ENCODE measurements around the gene NOC2L. TPM values are rescaled to one million over a fixed set of nuclear protein-coding genes. Genes with fewer than 3 reads are reported as not detected.
A peak's percentile ranks its signal among the peaks of the same experiment; 100 is the strongest.

The NOC2L gene
- total and polyA plus RNA-seq, 9 of the 15 experiments (the other 6 are each of a cell fraction or from before 2014, with no cell fraction given), result 4.0 to 410 (median 200) TPM

- FAIRE-seq (no peak), DNase-seq (ENCODE audit: extremely low read depth in 1 of 4, low spot score in 3 of 4) (no peak), ATAC-seq (no peak)
- peaks cover 28 to 89% of the 10 kb centered on the region in 2 experiments for H3K4me1 ChIP-seq (replicated peaks in 1 of 2; ENCODE audit: control insufficient read depth in 2 of 2, insufficient read depth in 2 of 2, low read length in 2 of 2)
- no TSS peak for BruUV-seq (replicated peaks)
- no peaks in the 10 kb centered on the region for H3K9me1 ChIP-seq (ENCODE audit: control insufficient read depth, insufficient read depth, low read length)
- POLR2A ChIA-PET, result interaction anchor here (0.7 to 2.3 kb wide), 3 partner anchors 10 to 15 kb away, joined by 3 to 7 read pairs (median 3); partner anchors contain the start of gene NOC2L
- H3K36me3 ChIP-seq (ENCODE audit: control insufficient read depth, insufficient read depth, low read length), result peaks cover 51% of the 10 kb centered on the region; the same call in 2 of the 3 replicates
- CTCF ChIA-PET (ENCODE audit: low intra/inter-chr PET ratio), result no interaction called here
- H3K4me3 ChIP-seq, result no peak overlapping the region
- H4K20me1 ChIP-seq (replicated peaks; ENCODE audit: control insufficient read depth, insufficient read depth, low read length), result peaks cover 19% of the 10 kb centered on the region; the same call in 1 of the 2 replicates
- H3K9me3 ChIP-seq (replicated peaks; ENCODE audit: control insufficient read depth, insufficient read depth, low read depth, low read length), result no peaks in the 10 kb centered on the region
- 67% methylated on average over 23 of the region's 27 CpGs for WGBS (ENCODE audit: insufficient coverage, low coverage, missing lambda C conversion rate)
- no peaks in the 10 kb centered on the region for H3K79me2 ChIP-seq (ENCODE audit: control insufficient read depth, insufficient read depth, low read length)
- intact Hi-C loops (cut with micrococcal nuclease) (no loop called here), in situ Hi-C loops (cut with MboI) (no loop called here)
- no peak overlapping the region for H2AFZ ChIP-seq (ENCODE audit: low read depth, low read length)
- H3K9ac ChIP-seq (ENCODE audit: insufficient read depth in 1 of 2, low read depth in 2 of 2, low read length in 2 of 2), result peak overlapping the region in 1 of 2 experiments; percentile 50; a peak in 1 of 4 replicates
- no peaks in the 10 kb centered on the region for H3K27me3 ChIP-seq (ENCODE audit: control insufficient read depth in 2 of 2, insufficient read depth in 2 of 2, low read length in 2 of 2)
- TF ChIP-seq ETV1 (tag; conservative IDR thresholded peaks at IDR 0.05; ENCODE audit: low read depth) (no peak), ZNF184 (CRISPR knock-in tag; IDR thresholded peaks at IDR 0.05) (0 out of 2 replicates have a peak, but pooled peaks have one; percentile 3), RBFOX2 (IDR thresholded peaks at IDR 0.05; ENCODE audit: low read depth, low read length) (peak; percentile 31), ZBTB9 (CRISPR knock-in tag; IDR thresholded peaks at IDR 0.05) (peak; percentile 93), TFAP4 (CRISPR knock-in tag; IDR thresholded peaks at IDR 0.05; ENCODE audit: borderline replicate concordance) (0 out of 2 replicates have a peak, but pooled peaks have one; percentile 6), ZKSCAN1 (IDR thresholded peaks at IDR 0.05; ENCODE audit: low read depth, low read length) (0 out of 2 replicates have a peak, but pooled peaks have one; percentile 5), FIP1L1 (IDR thresholded peaks at IDR 0.05; ENCODE audit: low read depth, low read length, poor library complexity, severe bottlenecking) (peak; percentile 21), SUPT5H (IDR thresholded peaks at IDR 0.05) (peak; percentile 7), POLR2G (IDR thresholded peaks at IDR 0.05; ENCODE audit: low read depth, low read length) (peak; percentile 44), GABPB1 (CRISPR knock-in tag; IDR thresholded peaks at IDR 0.05) (no peak), RFX7 (CRISPR knock-in tag; IDR thresholded peaks at IDR 0.05) (no peak), BRD4 (IDR thresholded peaks at IDR 0.05) (no peak), ZNF639 (CRISPR knock-in tag; conservative IDR thresholded peaks at IDR 0.05 in 1 of 2, IDR thresholded peaks at IDR 0.05 in 1 of 2) (no peak)
- no peak overlapping the region for H3K4me2 ChIP-seq (ENCODE audit: insufficient read depth, low read length)
- H3K27ac ChIP-seq (ENCODE audit: extremely low read depth, low read depth, low read length), result no peak overlapping the region
These were observed 15.3 kb downstream of the NOC2L start for GRCh38 chr1:943545-944340.
